Adrenal gland (tissue), 12 donors: Measurements from ENCODE around the gene RNF20. TPM values are rescaled to one million over a fixed set of nuclear protein-coding genes. Genes with fewer than 3 reads are reported as not detected.

Experiments used
- DNase-seq, 7 donors: peaks; one replicate each; pipeline ENCODE4 v3.0.0-alpha.2; 2019 to 2020
- H3K27ac ChIP-seq, 5 donors: fragments of 200-600 bp; sonication (generic) in 4 of 5; 1 replicate in 3 of 5; 2 replicates in 2 of 5; pipeline versions ENCODE4 v1.5.1 to v1.8.0; 2016 to 2020; ENCODE audit warnings: mild to moderate bottlenecking in 1 of 5
- H3K27me3 ChIP-seq: fragments of 200-600 bp; 2 replicates; pipeline ENCODE4 v1.8.0; 2021
- H3K36me3 ChIP-seq, 2 donors: fragments of 200-600 bp; replicated peaks in 1 of 2; 1 replicate in 1 of 2; 2 replicates in 1 of 2; pipeline versions ENCODE4 v1.5.1 to v1.8.0; 2018 to 2022
- H3K4me1 ChIP-seq, 2 donors: fragments of 200-600 bp; replicated peaks in 1 of 2; 1 replicate in 1 of 2; 2 replicates in 1 of 2; pipeline versions ENCODE4 v1.5.1 to v1.8.0; 2018 to 2021
- H3K4me3 ChIP-seq, 4 donors: fragments of 200-600 bp; sonication (generic) in 3 of 4; one replicate each; pipeline ENCODE4 v1.5.1; 2016 to 2018
- H3K9me3 ChIP-seq, 3 donors: fragments of 200-600 bp; sonication (generic) in 1 of 3; replicated peaks in 1 of 3; 1 replicate in 2 of 3; 2 replicates in 1 of 3; pipeline versions ENCODE4 v1.5.1 to v1.8.0; 2016 to 2021
- CTCF ChIP-seq, 6 experiments: fragments of 450-650 bp in 4 of 6; fragments of 200-600 bp in 2 of 6; sonication (generic) in 1 of 6; IDR thresholded peaks; 1 replicate in 5 of 6; 2 replicates in 1 of 6; pipeline versions ENCODE4 v1.5.1 to v1.8.0; 2016 to 2021; ENCODE audit warnings: antibody characterized with exemption in 6 of 6, mild to moderate bottlenecking in 2 of 6, moderate library complexity in 1 of 6
- POLR2A ChIP-seq, 2 donors: fragments of 450-650 bp; IDR thresholded peaks; one replicate each; pipeline ENCODE4 v1.6.1; 2017; ENCODE audit warnings: antibody characterized with exemption in 2 of 2, mild to moderate bottlenecking in 2 of 2, moderate library complexity in 1 of 2
- WGBS, 4 donors: extraction: QIAGEN DNeasy Blood & Tissue Kit in 2 of 4; methylation state at CpG; one replicate each; pipeline versions ENCODE4 v1.1.5 to v1.1.7; 2013 to 2017; 5-methylcytosine and 5-hydroxymethylcytosine counted together
- intact Hi-C, 2 donors: fragments of 100-400 bp; cut with DNase I; formaldehyde crosslinking; loops; one replicate each; pipeline versions ENCODE4 v1.14.1 to v1.15.0; 2022 to 2023
- polyA plus RNA-seq, 3 donors: library from polyadenylated mRNA; stranded (reverse); fragments of 200-250 nt in 2 of 3; fragments of 350-450 nt in 1 of 3; fragmentation: Illumina TruSeq in 1 of 3; extraction: RNeasy Lipid Tissue Mini Kit (QIAGEN cat#74804) in 1 of 3; gene quantifications; one replicate each; pipeline ENCODE4 v1.2.3, GENCODE V29; 2013 to 2014
- total RNA-seq, 9 donors: library from RNA; depleted of rRNA in 4 of 9; stranded (reverse); fragments of >200 nt in 4 of 9; fragments of 120-200 nt in 1 of 9; fragmentation: NEBNext Ultra II Directional in 1 of 9; extraction: Animal tissue kit (Norgen Biotek cat#: 25700) in 1 of 9; gene quantifications; one replicate each; pipeline versions ENCODE4 v1.1.0 to v1.2.4, GENCODE V29; 2013 to 2023
- donor health status: healthy with polysubstance abuse.
- donor health status: Bipolar disorder and iron deficiency.
- donor health status: DM: yes; HTN: yes; CAD: no.
- donor health status: DM: no; HTN: no; CAD: no.
- donor health status: DM: no; HTN: no; CAD: no.
- donor health status: DM: yes; HTN: yes; CAD: no.

RNF20 gene
- total and polyA plus RNA-seq, 12 donors: 13.5 to 46.8 (median 27.8) TPM

- intact Hi-C loops: loop anchor here in 1 of 2 donors (2.0 kb wide), 1 partner anchor 71 kb away; no protein-coding TSS in a partner anchor
Observed at GRCh38 chr9:101530076-101530711, 3.5 kb upstream of the RNF20 start.

GRCh38 chr9:101536351-101536750 lies 2.7 kb downstream of the RNF20 start:
- no peaks in the 10 kb centered on the region for H3K9me3 ChIP-seq
- DNase-seq: no peak
- TF ChIP-seq POLR2A (IDR thresholded peaks at IDR 0.05) (no peak), CTCF (IDR thresholded peaks at IDR 0.05) (no peak)
- H3K4me3 ChIP-seq: no peak overlapping the region
- H3K27ac ChIP-seq: no peak overlapping the region
- no peaks in the 10 kb centered on the region for H3K27me3 ChIP-seq
- intact Hi-C loops: no loop called here
- H3K4me1 ChIP-seq: peaks cover 7 to 20% of the 10 kb centered on the region in 2 donors
- H3K36me3 ChIP-seq: peaks cover 0 to 45% of the 10 kb centered on the region in 2 donors

More at GRCh38 chr9:101530076-101530711, 3.5 kb upstream of the RNF20 start:
- DNase-seq: peak; percentile 71 to 92 (median 76)
- no peaks in the 10 kb centered on the region for H3K36me3 ChIP-seq
- no peak overlapping the region for H3K27ac ChIP-seq
- WGBS, 4 donors: 17 to 18% (median 18%) methylated on average over 6 of the region's 6 CpGs
- H3K4me3 ChIP-seq: no peak overlapping the region
- no peak for TF ChIP-seq POLR2A (IDR thresholded peaks at IDR 0.05)
- TF ChIP-seq CTCF (IDR thresholded peaks at IDR 0.05): peak; percentile 76 to 93 (median 86)
- no peaks in the 10 kb centered on the region for H3K27me3 ChIP-seq
- no peaks in the 10 kb centered on the region for H3K9me3 ChIP-seq
- peaks cover 7 to 10% of the 10 kb centered on the region in 2 donors for H3K4me1 ChIP-seq

- 92 to 97% (median 95%) methylated on average over 2 of the region's 2 CpGs for WGBS, 4 donors
Observed at GRCh38 chr9:101536938-101537337, 3.3 kb downstream of the RNF20 start.

GRCh38 chr9:101540069-101540468 lies 6.4 kb downstream of the RNF20 start:
- intact Hi-C loops: no loop called here
- Histone ChIP-seq H3K36me3 (peaks cover 0 to 60% of the 10 kb centered on the region in 2 donors), H3K27me3 (no peaks in the 10 kb centered on the region), H3K4me3 (no peak overlapping the region), H3K27ac (no peak overlapping the region), H3K4me1 (peaks cover 0 to 11% of the 10 kb centered on the region in 2 donors), H3K9me3 (no peaks in the 10 kb centered on the region)
- TF ChIP-seq CTCF (IDR thresholded peaks at IDR 0.05) (no peak), POLR2A (IDR thresholded peaks at IDR 0.05) (no peak)
- WGBS, 4 donors: 85 to 92% (median 91%) methylated on average over 8 of the region's 8 CpGs
- no peak for DNase-seq

More at GRCh38 chr9:101536938-101537337, 3.3 kb downstream of the RNF20 start:
- no peak for TF ChIP-seq CTCF (IDR thresholded peaks at IDR 0.05)
- no peak for TF ChIP-seq POLR2A (IDR thresholded peaks at IDR 0.05)
- DNase-seq: peak in 1 of 7 donors; percentile 19
- intact Hi-C loops: no loop called here
- H3K27me3 ChIP-seq: no peaks in the 10 kb centered on the region
- H3K4me3 ChIP-seq: no peak overlapping the region
- H3K9me3 ChIP-seq: no peaks in the 10 kb centered on the region
- no peak overlapping the region for H3K27ac ChIP-seq
- peaks cover 7 to 20% of the 10 kb centered on the region in 2 donors for H3K4me1 ChIP-seq
- H3K36me3 ChIP-seq: peaks cover 0 to 45% of the 10 kb centered on the region in 2 donors
